Naive thymus-derived CD8-positive, alpha-beta T cell (primary cell): ENCODE results near the gene CCNK. TPM values are rescaled to one million over a fixed set of nuclear protein-coding genes. Genes with fewer than 3 reads are reported as not detected.

Source experiments
- ATAC-seq, 2 donors: fragments of 150-1000 bp; cut with Tn5 transposase in 1 of 2; sonication (Bioruptor Pico), chemical (Tn5 transposase) in 1 of 2; 1 replicate in 1 of 2; 2 replicates in 1 of 2; pipeline ENCODE4 v1.10.0; 2021; ENCODE audit warnings: mild to moderate bottlenecking in 2 of 2, moderate library complexity in 2 of 2
- POLR2A ChIA-PET: fragments of 350-600 bp; sonication (Branson Sonifier 250); formaldehyde crosslinking; loops from one replicate; lab custom pipeline; 2021; ENCODE audit warnings: antibody characterized with exemption; lab: Charles Lee
- DNase-seq, 10 donors: peaks; one replicate each; pipeline versions ENCODE4 v3.0.0 to v3.0.0-alpha.2; 2020 to 2022
- H3K27ac Mint-ChIP-seq, 10 donors: one replicate each; pipeline ENCODE4 v1.8.0; 2020 to 2022; ENCODE audit warnings: mild to moderate bottlenecking in 10 of 10, mixed read lengths in 10 of 10, moderate library complexity in 4 of 10, inconsistent platforms in 1 of 10
- H3K27me3 Mint-ChIP-seq, 5 donors: one replicate each; pipeline ENCODE4 v1.8.0; 2021 to 2022; ENCODE audit warnings: mixed read lengths in 5 of 5
- H3K36me3 Mint-ChIP-seq, 3 donors: one replicate each; pipeline ENCODE4 v1.8.0; 2020 to 2022; ENCODE audit warnings: mixed read lengths in 3 of 3, mild to moderate bottlenecking in 2 of 3, inconsistent platforms in 1 of 3
- H3K4me1 Mint-ChIP-seq, 4 donors: one replicate each; pipeline ENCODE4 v1.8.0; 2021 to 2022; ENCODE audit warnings: mixed read lengths in 4 of 4
- H3K4me3 Mint-ChIP-seq, 10 donors: one replicate each; pipeline ENCODE4 v1.8.0; 2020 to 2022; ENCODE audit warnings: mild to moderate bottlenecking in 10 of 10, mixed read lengths in 10 of 10, moderate library complexity in 6 of 10, inconsistent platforms in 1 of 10
- H3K9me3 Mint-ChIP-seq, 9 donors: one replicate each; pipeline ENCODE4 v1.8.0; 2020 to 2022; ENCODE audit warnings: mixed read lengths in 9 of 9, mild to moderate bottlenecking in 3 of 9, inconsistent platforms in 1 of 9, moderate library complexity in 1 of 9
- polyA plus RNA-seq, 3 donors: library from polyadenylated mRNA; unstranded; fragments of 300-500 nt; fragmentation: Illumina TruSeq; gene quantifications; one replicate each; pipeline ENCODE4 v1.2.3, GENCODE V29; 2021
- total RNA-seq, 8 experiments: library from RNA in 2 of 8; stranded (reverse) in 2 of 8; gene quantifications; one replicate each; pipeline ENCODE4 v1.2.3 and lab custom pipeline; 2021 to 2026

The CCNK gene
- total and polyA plus RNA-seq, 5 experiments from 2014 or later = 13.4 to 92.5 (median 19.8) TPM

- peak overlapping the region in 5 of 10 donors; percentile 1 to 53 (median 5) for H3K4me3 Mint-ChIP-seq
- H3K27me3 Mint-ChIP-seq = no peaks in the 10 kb centered on the region
- peak overlapping the region in 5 of 10 donors; percentile 0 to 83 (median 50) for H3K27ac Mint-ChIP-seq
- peaks cover 38 to 73% (median 41%) of the 10 kb centered on the region in 4 donors for H3K4me1 Mint-ChIP-seq
- H3K9me3 Mint-ChIP-seq = no peaks in the 10 kb centered on the region
- ATAC-seq = no peak
- POLR2A ChIA-PET = interaction anchor here (0.7 kb wide), 1 partner anchor 13 kb away, joined by 3 read pairs; the partner anchor contains the start of genes CCNK and SETD3
- peaks cover 5 to 34% (median 8%) of the 10 kb centered on the region in 3 donors for H3K36me3 Mint-ChIP-seq
- no peak for DNase-seq
Observed at GRCh38 chr14:99468081-99468480, 13.1 kb upstream of the CCNK start.

DNA sequence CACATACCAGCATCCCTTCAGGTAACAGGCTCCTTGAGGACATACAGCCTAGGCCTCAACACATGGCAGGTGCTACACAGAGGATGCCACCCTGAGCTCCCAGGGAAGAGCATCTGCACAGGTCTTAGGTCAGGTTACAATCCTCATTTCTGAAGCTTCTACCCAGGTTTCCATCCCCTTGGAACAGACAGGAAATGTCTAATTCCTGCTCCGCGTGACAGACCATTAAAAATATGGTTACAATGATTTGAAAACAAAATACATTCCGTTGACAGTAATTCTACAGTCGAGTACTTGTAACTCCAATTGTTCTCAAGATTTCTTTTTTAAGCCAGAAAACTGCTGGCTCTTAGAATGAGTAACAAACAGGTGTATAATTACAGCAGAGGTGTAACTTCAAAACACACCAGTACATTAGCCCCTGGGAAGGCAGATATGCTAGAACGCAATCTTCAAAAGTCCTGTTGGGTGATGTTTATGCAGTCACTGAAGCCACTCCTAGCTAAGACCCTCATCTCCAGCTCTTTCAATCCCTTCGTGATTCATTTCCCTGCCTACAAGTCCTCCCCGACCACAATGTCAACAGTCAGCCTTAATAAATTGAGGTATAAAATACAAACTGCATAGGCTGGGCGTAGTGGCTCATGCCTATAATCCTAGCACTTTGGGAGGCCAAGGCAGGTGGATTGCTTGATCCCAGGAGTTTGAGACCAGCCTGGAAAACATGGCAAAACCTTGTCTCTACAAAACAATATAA is 12.2 kb upstream of the CCNK start:
- Mint-ChIP-seq H3K4me1 (peaks cover 36 to 72% (median 46%) of the 10 kb centered on the region in 4 donors), H3K36me3 (peaks cover 0 to 25% (median 3%) of the 10 kb centered on the region in 3 donors), H3K27ac (peak overlapping the region in 6 of 10 donors; percentile 28 to 83 (median 56)), H3K27me3 (no peaks in the 10 kb centered on the region), H3K9me3 (no peaks in the 10 kb centered on the region), H3K4me3 (peak overlapping the region in 1 of 10 donors; percentile 4)
- no peak for ATAC-seq
- POLR2A ChIA-PET = interaction anchor here (0.7 to 0.8 kb wide), 2 partner anchors 12 to 1397 kb away, joined by 3 to 4 read pairs; partner anchors contain the start of genes CCNK and SETD3
- DNase-seq = no peak

DNA sequence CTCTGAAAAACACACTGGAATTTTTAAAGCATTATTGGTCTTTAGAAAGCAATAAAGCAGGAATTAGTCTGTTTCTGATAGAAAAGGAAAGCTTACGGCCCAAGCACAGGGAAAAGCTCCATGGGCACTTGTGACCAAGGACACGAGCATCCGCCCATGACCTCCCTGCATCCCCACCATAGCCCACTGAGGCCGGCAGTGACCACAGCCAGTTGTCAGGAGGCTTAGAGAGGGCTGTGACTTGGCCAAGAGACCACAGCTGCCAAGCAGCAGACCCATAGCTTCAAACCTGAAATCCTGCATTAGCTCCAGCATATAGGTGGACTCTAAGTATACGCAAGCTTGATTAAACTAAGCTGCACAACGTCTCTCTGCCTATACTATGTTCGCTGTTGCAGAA is 9.5 kb upstream of the CCNK start:
- no peaks in the 10 kb centered on the region for H3K27me3 Mint-ChIP-seq
- H3K27ac Mint-ChIP-seq = no peak overlapping the region
- no peak overlapping the region for H3K4me3 Mint-ChIP-seq
- no peaks in the 10 kb centered on the region for H3K9me3 Mint-ChIP-seq
- DNase-seq (no peak), ATAC-seq (no peak)
- peaks cover 37 to 67% (median 55%) of the 10 kb centered on the region in 4 donors for H3K4me1 Mint-ChIP-seq
- H3K36me3 Mint-ChIP-seq = peaks cover 0 to 3% (median 0%) of the 10 kb centered on the region in 3 donors
- POLR2A ChIA-PET = no interaction called here

DNA sequence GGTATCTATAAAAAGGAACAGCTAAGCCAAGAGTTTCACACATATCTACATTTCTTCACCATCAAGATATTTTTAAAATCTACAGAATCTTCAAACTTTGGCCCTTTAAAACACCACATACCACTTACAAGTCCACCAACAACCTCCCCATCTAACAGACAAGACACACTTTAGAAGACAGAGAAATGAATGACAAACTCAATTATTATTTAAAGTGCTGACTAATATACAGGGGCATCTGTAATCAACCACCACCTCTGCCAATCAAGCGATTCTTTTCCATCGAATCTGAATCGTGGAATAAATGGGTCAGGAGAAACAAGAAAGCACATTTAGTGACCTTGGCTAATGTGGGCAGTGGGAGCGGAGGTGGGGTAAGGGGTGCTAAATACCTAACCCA is 8.3 kb upstream of the CCNK start:
- Mint-ChIP-seq H3K27ac (peak overlapping the region in 2 of 10 donors; percentile 31 to 38), H3K9me3 (no peaks in the 10 kb centered on the region), H3K4me1 (peaks cover 35 to 65% (median 56%) of the 10 kb centered on the region in 4 donors), H3K36me3 (no peaks in the 10 kb centered on the region), H3K4me3 (no peak overlapping the region), H3K27me3 (no peaks in the 10 kb centered on the region)
- DNase-seq (no peak), ATAC-seq (no peak)
- POLR2A ChIA-PET = no interaction called here

- Mint-ChIP-seq H3K27me3 (no peaks in the 10 kb centered on the region), H3K36me3 (no peaks in the 10 kb centered on the region), H3K9me3 (no peaks in the 10 kb centered on the region), H3K4me3 (no peak overlapping the region), H3K27ac (peak overlapping the region in 1 of 10 donors; percentile 38), H3K4me1 (peaks cover 36 to 65% (median 57%) of the 10 kb centered on the region in 4 donors)
- ATAC-seq (no peak), DNase-seq (no peak)
- POLR2A ChIA-PET = no interaction called here
Observed at GRCh38 chr14:99473458-99473857, 7.8 kb upstream of the CCNK start.

GRCh38 chr14:99475179-99475578 is 6.0 kb upstream of the CCNK start:
- H3K9me3 Mint-ChIP-seq = no peaks in the 10 kb centered on the region
- POLR2A ChIA-PET = no interaction called here
- H3K36me3 Mint-ChIP-seq = no peaks in the 10 kb centered on the region
- no peak overlapping the region for H3K4me3 Mint-ChIP-seq
- H3K27ac Mint-ChIP-seq = no peak overlapping the region
- DNase-seq (no peak), ATAC-seq (no peak)
- peaks cover 36 to 64% (median 53%) of the 10 kb centered on the region in 4 donors for H3K4me1 Mint-ChIP-seq
- H3K27me3 Mint-ChIP-seq = no peaks in the 10 kb centered on the region

GRCh38 chr14:99475660-99476059 is 5.5 kb upstream of the CCNK start:
- POLR2A ChIA-PET = no interaction called here
- Mint-ChIP-seq H3K9me3 (no peaks in the 10 kb centered on the region), H3K4me3 (no peak overlapping the region), H3K27me3 (no peaks in the 10 kb centered on the region), H3K27ac (no peak overlapping the region), H3K4me1 (peaks cover 34 to 59% (median 48%) of the 10 kb centered on the region in 4 donors), H3K36me3 (no peaks in the 10 kb centered on the region)
- DNase-seq = no peak
- no peak for ATAC-seq

- ATAC-seq (no peak), DNase-seq (no peak)
- POLR2A ChIA-PET = no interaction called here
- H3K36me3 Mint-ChIP-seq = no peaks in the 10 kb centered on the region
- no peak overlapping the region for H3K27ac Mint-ChIP-seq
- no peak overlapping the region for H3K4me3 Mint-ChIP-seq
- H3K27me3 Mint-ChIP-seq = no peaks in the 10 kb centered on the region
- H3K9me3 Mint-ChIP-seq = no peaks in the 10 kb centered on the region
- H3K4me1 Mint-ChIP-seq = peaks cover 29 to 61% (median 47%) of the 10 kb centered on the region in 4 donors
Observed at GRCh38 chr14:99476864-99477263, 4.3 kb upstream of the CCNK start.

DNA sequence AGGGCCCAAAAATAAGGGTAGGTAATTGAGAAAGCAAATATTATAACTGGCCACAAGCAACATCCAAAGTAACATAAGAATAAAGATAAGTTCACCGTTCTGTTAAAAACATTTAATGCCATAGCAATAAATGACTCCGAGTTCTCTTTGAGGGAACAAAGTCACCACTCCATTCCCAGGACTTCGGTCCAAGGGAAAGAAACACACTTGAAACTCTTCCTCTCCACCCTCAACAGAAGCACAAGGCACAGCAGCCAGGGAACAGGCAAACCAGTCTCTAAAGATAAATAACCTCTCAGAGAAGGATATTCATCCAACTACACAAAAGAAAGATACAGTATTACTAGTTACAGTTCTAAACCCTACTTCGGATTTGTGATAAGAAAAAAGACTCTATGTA is 3.1 kb upstream of the CCNK start:
- Mint-ChIP-seq H3K36me3 (no peaks in the 10 kb centered on the region), H3K9me3 (no peaks in the 10 kb centered on the region), H3K27me3 (no peaks in the 10 kb centered on the region), H3K4me1 (peaks cover 33 to 64% (median 58%) of the 10 kb centered on the region in 4 donors), H3K4me3 (peak overlapping the region in 9 of 10 donors; percentile 9 to 96 (median 40)), H3K27ac (peak overlapping the region in 4 of 10 donors; percentile 2 to 76 (median 52))
- POLR2A ChIA-PET = no interaction called here
- DNase-seq (no peak), ATAC-seq (no peak)

GRCh38 chr14:99479160-99479905 is 1.9 kb upstream of the CCNK start:
- peak overlapping the region in 9 of 10 donors; percentile 45 to 96 (median 89) for H3K27ac Mint-ChIP-seq
- H3K27me3 Mint-ChIP-seq = no peaks in the 10 kb centered on the region
- POLR2A ChIA-PET = interaction anchor here (0.7 to 0.9 kb wide), 2 partner anchors 15 to 419 kb away, joined by 3 read pairs; no protein-coding TSS in a partner anchor
- H3K4me1 Mint-ChIP-seq = peaks cover 39 to 70% (median 65%) of the 10 kb centered on the region in 4 donors
- ATAC-seq (no peak), DNase-seq (no peak)
- peak overlapping the region; percentile 88 to 99 (median 94) for H3K4me3 Mint-ChIP-seq
- H3K36me3 Mint-ChIP-seq = no peaks in the 10 kb centered on the region
- no peaks in the 10 kb centered on the region for H3K9me3 Mint-ChIP-seq

- H3K4me3 Mint-ChIP-seq = peak within 1 kb of the TSS; percentile 97 to 99 (median 98)
- POLR2A ChIA-PET = interaction anchor here (0.6 to 2.2 kb wide), 16 partner anchors 11 to 1777 kb away, joined by 3 to 27 read pairs (median 3); partner anchors contain the start of genes CCDC85C and CYP46A1
- no peaks in the 10 kb centered on the region for H3K9me3 Mint-ChIP-seq
- H3K4me1 Mint-ChIP-seq = peaks cover 38 to 77% (median 70%) of the 10 kb centered on the region in 4 donors
- H3K27me3 Mint-ChIP-seq = no peaks in the 10 kb centered on the region
- DNase-seq (peak in 9 of 10 donors; percentile 8 to 41 (median 24)), ATAC-seq (peak in 1 of 2 donors; percentile 0)
- H3K27ac Mint-ChIP-seq = peak within 1 kb of the TSS; percentile 97 to 100 (median 99)
- H3K36me3 Mint-ChIP-seq = no peaks in the 10 kb centered on the region
Observed at GRCh38 chr14:99479906-99480869, 1.0 kb upstream of the CCNK start, which contains the start of gene SETD3. Gene SETD3, minus strand, starts transcription at chr14:99480859. Its CDS starts 15,054 bp downstream, at chr14:99465805.
